ENCODE data around the gene JAZF1.
A peak's percentile ranks its signal among the peaks of the same experiment; 100 is the strongest.

JAZF1 gene

DNA sequence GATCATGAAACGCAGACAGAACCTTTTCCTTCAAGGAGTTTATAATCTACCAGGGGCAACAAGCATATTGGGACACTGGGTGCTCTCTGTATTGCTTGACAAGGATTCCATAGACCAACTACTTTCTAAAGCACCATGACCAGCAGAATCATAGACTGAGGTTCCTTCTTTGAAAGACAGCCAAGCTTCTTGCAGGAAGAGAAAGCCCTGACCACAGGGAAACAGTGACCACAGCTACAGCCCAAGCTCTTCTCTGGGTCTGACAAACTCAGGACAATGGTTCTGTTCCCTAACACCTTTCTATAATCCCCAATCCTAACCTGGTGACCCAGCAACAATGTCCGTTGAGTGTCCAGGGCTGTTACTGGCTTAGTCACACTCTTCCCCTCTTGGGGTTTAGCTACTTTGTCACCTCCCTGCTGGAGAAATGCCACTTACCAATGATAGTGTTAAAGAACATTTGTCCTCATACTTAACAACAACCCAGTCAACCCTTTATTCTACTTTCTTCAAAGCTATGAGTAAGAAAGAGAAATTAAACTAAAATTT, 155.7 kb downstream of the JAZF1 start:
- CTCF ChIA-PET = interaction anchor here (1.2 to 1.6 kb wide), 2 partner anchors 53 to 829 kb away, joined by 4 to 6 read pairs; no protein-coding TSS in a partner anchor
- Histone ChIP-seq H3K4me1 (ENCODE audit: control extremely low read depth in 1 of 4, control insufficient read depth in 4 of 4, insufficient read depth in 4 of 4, low read length in 3 of 4) (peaks cover 0 to 3% (median 0%) of the 10 kb centered on the region in 4 experiments), H3K27me3 (replicated peaks in 2 of 5; ENCODE audit: control insufficient read depth in 4 of 5, insufficient read depth in 5 of 5, low read length in 4 of 5) (peaks cover 0 to 9% (median 0%) of the 10 kb centered on the region in 5 experiments), H3K36me3 (ENCODE audit: control insufficient read depth in 4 of 4, insufficient read depth in 4 of 4, low read length in 3 of 4) (no peaks in the 10 kb centered on the region), H3K4me3 (ENCODE audit: control insufficient read depth in 1 of 7, extremely low read depth in 1 of 7, insufficient read depth in 4 of 7, low read depth in 2 of 7, low read length in 6 of 7) (no peak overlapping the region), H3K9me3 (ENCODE audit: control extremely low read depth in 1 of 5, control insufficient read depth in 4 of 5, insufficient read depth in 2 of 5, low read depth in 1 of 5, low read length in 4 of 5) (no peaks in the 10 kb centered on the region), H3K27ac (ENCODE audit: insufficient read depth in 1 of 2, low read depth in 1 of 2, low read length in 2 of 2, poor library complexity in 1 of 2, severe bottlenecking in 2 of 2) (no peak overlapping the region)
- peak in 1 of 3 donors; percentile 6 for DNase-seq
- 100% methylated on average over 1 of the region's 2 CpGs for WGBS (ENCODE audit: insufficient coverage)
- POLR2A ChIA-PET = interaction anchor here (0.6 kb wide), 1 partner anchor 74 kb away, joined by 3 read pairs; no protein-coding TSS in a partner anchor

DNA sequence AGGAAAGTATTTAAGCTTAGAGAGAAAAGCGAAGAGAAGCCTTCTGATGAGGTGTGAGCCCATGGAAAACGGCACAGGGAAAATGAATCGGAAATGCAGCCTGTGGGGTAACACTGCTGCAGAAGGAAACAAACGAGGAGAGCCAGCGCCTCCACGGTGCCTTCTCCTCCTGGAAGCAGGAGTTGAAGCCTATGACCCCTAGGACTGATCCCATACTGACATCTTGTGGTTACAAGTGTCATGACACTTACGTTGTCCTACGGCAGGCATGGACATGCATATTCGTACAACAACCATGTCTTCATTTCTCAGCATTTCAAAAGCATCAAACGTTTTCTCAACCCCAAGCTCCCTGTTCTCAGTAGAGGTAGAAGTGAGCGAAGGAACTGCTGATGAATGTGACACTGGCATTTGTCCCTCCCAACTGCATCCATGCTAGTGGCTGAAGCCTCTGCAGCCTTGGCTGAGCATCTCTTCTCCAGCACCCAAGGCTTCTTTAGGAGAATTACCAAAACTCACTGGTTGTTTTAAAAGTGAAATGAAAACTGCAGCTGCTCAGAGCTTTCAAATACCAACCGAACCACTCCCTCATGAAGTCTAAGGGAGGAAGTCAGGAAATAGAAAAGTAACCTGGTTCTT, 160.2 kb downstream of the JAZF1 start:
- 12% methylated on average over 9 of the region's 12 CpGs for WGBS (ENCODE audit: insufficient coverage)
- ChIA-PET CTCF (interaction anchor here (0.6 to 4.3 kb wide), 28 partner anchors 8 to 831 kb away, joined by 3 to 19 read pairs (median 4); no protein-coding TSS in a partner anchor), POLR2A (no interaction called here)
- H3K27me3 ChIP-seq (replicated peaks in 2 of 5; ENCODE audit: control insufficient read depth in 4 of 5, insufficient read depth in 5 of 5, low read length in 4 of 5) = peaks cover 0 to 13% (median 0%) of the 10 kb centered on the region in 5 experiments
- H3K4me3 ChIP-seq (ENCODE audit: control insufficient read depth in 1 of 7, extremely low read depth in 1 of 7, insufficient read depth in 4 of 7, low read depth in 2 of 7, low read length in 6 of 7) = no peak overlapping the region
- peaks cover 0 to 3% (median 0%) of the 10 kb centered on the region in 4 experiments for H3K4me1 ChIP-seq (ENCODE audit: control extremely low read depth in 1 of 4, control insufficient read depth in 4 of 4, insufficient read depth in 4 of 4, low read length in 3 of 4)
- peak; percentile 66 to 79 (median 75) for DNase-seq
- no peaks in the 10 kb centered on the region for H3K9me3 ChIP-seq (ENCODE audit: control extremely low read depth in 1 of 5, control insufficient read depth in 4 of 5, insufficient read depth in 2 of 5, low read depth in 1 of 5, low read length in 4 of 5)
- no peak overlapping the region for H3K27ac ChIP-seq (ENCODE audit: insufficient read depth in 1 of 2, low read depth in 1 of 2, low read length in 2 of 2, poor library complexity in 1 of 2, severe bottlenecking in 2 of 2)
- no peaks in the 10 kb centered on the region for H3K36me3 ChIP-seq (ENCODE audit: control insufficient read depth in 4 of 4, insufficient read depth in 4 of 4, low read length in 3 of 4)

DNA sequence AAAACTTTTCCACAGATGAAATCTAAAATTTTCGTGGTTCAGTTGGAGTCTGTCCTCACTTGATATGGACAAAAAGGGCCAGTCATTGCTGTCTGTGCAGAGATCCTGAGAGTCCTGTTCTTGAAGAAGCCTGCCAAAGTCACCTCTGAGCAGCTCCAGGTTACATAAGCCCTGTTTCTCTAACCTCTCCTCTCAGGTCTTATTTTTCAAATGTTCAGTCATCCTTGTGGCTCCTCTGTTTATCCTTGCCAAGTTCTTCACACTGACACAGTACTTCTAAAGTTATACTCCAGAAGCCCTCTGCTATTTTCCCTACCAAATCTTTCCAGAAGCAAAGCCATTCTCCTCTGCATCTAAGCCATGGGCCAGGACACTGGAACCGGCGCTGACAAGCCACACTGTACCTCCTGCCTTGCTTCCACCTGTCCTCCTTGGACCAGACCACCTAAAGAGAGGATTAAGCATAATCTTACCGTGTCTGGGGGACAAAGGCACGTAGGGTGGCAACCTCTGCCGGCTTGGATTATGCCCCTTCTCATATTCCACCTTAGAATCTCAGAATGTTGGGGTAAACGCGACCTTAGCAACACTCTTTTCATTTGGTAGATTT, 161.6 kb downstream of the JAZF1 start:
- whole genome bisulfite sequencing (ENCODE audit: insufficient coverage) = 97% methylated on average over 8 of the region's 8 CpGs
- POLR2A ChIA-PET = interaction anchor here (0.7 kb wide), 1 partner anchor 1666 kb away, joined by 3 read pairs; no protein-coding TSS in a partner anchor
- Histone ChIP-seq H3K4me3 (ENCODE audit: control insufficient read depth in 1 of 7, extremely low read depth in 1 of 7, insufficient read depth in 4 of 7, low read depth in 2 of 7, low read length in 6 of 7) (no peak overlapping the region), H3K27ac (ENCODE audit: insufficient read depth in 1 of 2, low read depth in 1 of 2, low read length in 2 of 2, poor library complexity in 1 of 2, severe bottlenecking in 2 of 2) (no peak overlapping the region), H3K27me3 (replicated peaks in 2 of 5; ENCODE audit: control insufficient read depth in 4 of 5, insufficient read depth in 5 of 5, low read length in 4 of 5) (peaks cover 0 to 13% (median 0%) of the 10 kb centered on the region in 5 experiments), H3K36me3 (ENCODE audit: control insufficient read depth in 4 of 4, insufficient read depth in 4 of 4, low read length in 3 of 4) (no peaks in the 10 kb centered on the region), H3K4me1 (ENCODE audit: control extremely low read depth in 1 of 4, control insufficient read depth in 4 of 4, insufficient read depth in 4 of 4, low read length in 3 of 4) (peaks cover 0 to 3% (median 0%) of the 10 kb centered on the region in 4 experiments), H3K9me3 (ENCODE audit: control extremely low read depth in 1 of 5, control insufficient read depth in 4 of 5, insufficient read depth in 2 of 5, low read depth in 1 of 5, low read length in 4 of 5) (peaks cover 0 to 9% (median 4%) of the 10 kb centered on the region in 5 experiments)
- no peak for DNase-seq
- CTCF ChIA-PET = interaction anchor here (0.8 to 4.3 kb wide), 10 partner anchors 11 to 823 kb away, joined by 3 to 19 read pairs (median 4); no protein-coding TSS in a partner anchor

- DNase-seq = no peak
- Histone ChIP-seq H3K36me3 (ENCODE audit: control insufficient read depth in 4 of 4, insufficient read depth in 4 of 4, low read length in 3 of 4) (no peaks in the 10 kb centered on the region), H3K9me3 (ENCODE audit: control extremely low read depth in 1 of 5, control insufficient read depth in 4 of 5, insufficient read depth in 2 of 5, low read depth in 1 of 5, low read length in 4 of 5) (peaks cover 0 to 9% (median 4%) of the 10 kb centered on the region in 5 experiments), H3K4me3 (ENCODE audit: control insufficient read depth in 1 of 7, extremely low read depth in 1 of 7, insufficient read depth in 4 of 7, low read depth in 2 of 7, low read length in 6 of 7) (no peak overlapping the region), H3K27me3 (replicated peaks in 2 of 5; ENCODE audit: control insufficient read depth in 4 of 5, insufficient read depth in 5 of 5, low read length in 4 of 5) (peaks cover 0 to 13% (median 0%) of the 10 kb centered on the region in 5 experiments), H3K27ac (ENCODE audit: insufficient read depth in 1 of 2, low read depth in 1 of 2, low read length in 2 of 2, poor library complexity in 1 of 2, severe bottlenecking in 2 of 2) (no peak overlapping the region), H3K4me1 (ENCODE audit: control extremely low read depth in 1 of 4, control insufficient read depth in 4 of 4, insufficient read depth in 4 of 4, low read length in 3 of 4) (peaks cover 0 to 3% (median 0%) of the 10 kb centered on the region in 4 experiments)
- 96% methylated on average over 3 of the region's 5 CpGs for WGBS (ENCODE audit: insufficient coverage)
- POLR2A ChIA-PET = no interaction called here
- CTCF ChIA-PET = interaction anchor here (1.6 kb wide), 1 partner anchor 13 kb away, joined by 4 read pairs; no protein-coding TSS in a partner anchor
These were observed 162.1 kb downstream of the JAZF1 start for GRCh38 chr7:28018446-28018845.

- H3K4me1 ChIP-seq (ENCODE audit: control extremely low read depth in 1 of 4, control insufficient read depth in 4 of 4, insufficient read depth in 4 of 4, low read length in 3 of 4) = peaks cover 0 to 3% (median 0%) of the 10 kb centered on the region in 4 experiments
- DNase-seq = no peak
- ChIA-PET POLR2A (no interaction called here), CTCF (no interaction called here)
- H3K4me3 ChIP-seq (ENCODE audit: control insufficient read depth in 1 of 7, extremely low read depth in 1 of 7, insufficient read depth in 4 of 7, low read depth in 2 of 7, low read length in 6 of 7) = no peak overlapping the region
- H3K9me3 ChIP-seq (ENCODE audit: control extremely low read depth in 1 of 5, control insufficient read depth in 4 of 5, insufficient read depth in 2 of 5, low read depth in 1 of 5, low read length in 4 of 5) = peaks cover 0 to 9% (median 4%) of the 10 kb centered on the region in 5 experiments
- peaks cover 0 to 13% (median 0%) of the 10 kb centered on the region in 5 experiments for H3K27me3 ChIP-seq (replicated peaks in 2 of 5; ENCODE audit: control insufficient read depth in 4 of 5, insufficient read depth in 5 of 5, low read length in 4 of 5)
- no peaks in the 10 kb centered on the region for H3K36me3 ChIP-seq (ENCODE audit: control insufficient read depth in 4 of 4, insufficient read depth in 4 of 4, low read length in 3 of 4)
- 91% methylated on average over 7 of the region's 7 CpGs for WGBS (ENCODE audit: insufficient coverage)
- no peak overlapping the region for H3K27ac ChIP-seq (ENCODE audit: insufficient read depth in 1 of 2, low read depth in 1 of 2, low read length in 2 of 2, poor library complexity in 1 of 2, severe bottlenecking in 2 of 2)
These were observed 162.6 kb downstream of the JAZF1 start for GRCh38 chr7:28018020-28018419.

GRCh38 chr7:28017372-28017771, 163.2 kb downstream of the JAZF1 start:
- WGBS (ENCODE audit: insufficient coverage) = 100% methylated on average over 1 of the region's 4 CpGs
- Histone ChIP-seq H3K9me3 (ENCODE audit: control extremely low read depth in 1 of 5, control insufficient read depth in 4 of 5, insufficient read depth in 2 of 5, low read depth in 1 of 5, low read length in 4 of 5) (peaks cover 0 to 9% (median 4%) of the 10 kb centered on the region in 5 experiments), H3K4me1 (ENCODE audit: control extremely low read depth in 1 of 4, control insufficient read depth in 4 of 4, insufficient read depth in 4 of 4, low read length in 3 of 4) (peaks cover 0 to 3% (median 0%) of the 10 kb centered on the region in 4 experiments), H3K27ac (ENCODE audit: insufficient read depth in 1 of 2, low read depth in 1 of 2, low read length in 2 of 2, poor library complexity in 1 of 2, severe bottlenecking in 2 of 2) (no peak overlapping the region), H3K4me3 (ENCODE audit: control insufficient read depth in 1 of 7, extremely low read depth in 1 of 7, insufficient read depth in 4 of 7, low read depth in 2 of 7, low read length in 6 of 7) (no peak overlapping the region), H3K36me3 (ENCODE audit: control insufficient read depth in 4 of 4, insufficient read depth in 4 of 4, low read length in 3 of 4) (no peaks in the 10 kb centered on the region), H3K27me3 (replicated peaks in 2 of 5; ENCODE audit: control insufficient read depth in 4 of 5, insufficient read depth in 5 of 5, low read length in 4 of 5) (peaks cover 0 to 13% (median 0%) of the 10 kb centered on the region in 5 experiments)
- ChIA-PET CTCF (interaction anchor here (0.6 kb wide), 1 partner anchor 670 kb away, joined by 3 read pairs; no protein-coding TSS in a partner anchor), POLR2A (no interaction called here)
- DNase-seq = no peak
